Heart left ventricle (tissue), 13 donors: ENCODE results near the gene GPR137.

Source experiments
- POLR2A ChIP-seq, 2 donors: fragments of 450-650 bp; IDR thresholded peaks; one replicate each; pipeline ENCODE4 v1.6.1; 2017; ENCODE audit warnings: antibody characterized with exemption in 2 of 2, mild to moderate bottlenecking in 2 of 2, moderate library complexity in 2 of 2
- TF ChIP-seq, protein P1 (sequence below), 12 donors: fragments of 200-600 bp; sonication (generic) in 4 of 12; IDR thresholded peaks; one replicate each; pipeline versions ENCODE4 v1.5.0 to v1.8.0; 2018 to 2022; ENCODE audit warnings: antibody characterized with exemption in 12 of 12, mild to moderate bottlenecking in 5 of 12
- donor health status: ischemic (EF 13 %, LVEDD 7.1; RV severe dilation, severe dysfunction).
- donor health status: DM: no; HTN: yes; CAD: no.
- donor health status: DM: no; HTN: no; CAD: no.
- donor health status: ischemic (EF 25% LVEDD 6.9; RV normal size, moderate dysfunction).
- donor health status: ischemic (EF 25% LVEDD 5.7; RV mildly dilated, moderate dysfunction).
- donor health status: ischemic (EF 35%, LVEDD 5.7; RV mildly dilated, moderate dysfunction).
- donor health status: nonischemic (EF 11% LVEDD 7.7; RV severe dilation, severe dysfunction).
- donor health status: DM: yes; HTN: yes; CAD: no.
- donor health status: PGD.
- donor health status: ischemic (EF 29% LVEDD 5.4; RV normal size, mild dysfunction).
- donor health status: nonischemic (EF 23%, LVEDD 6.1; RV moderate dilation, normal function).

DNA sequence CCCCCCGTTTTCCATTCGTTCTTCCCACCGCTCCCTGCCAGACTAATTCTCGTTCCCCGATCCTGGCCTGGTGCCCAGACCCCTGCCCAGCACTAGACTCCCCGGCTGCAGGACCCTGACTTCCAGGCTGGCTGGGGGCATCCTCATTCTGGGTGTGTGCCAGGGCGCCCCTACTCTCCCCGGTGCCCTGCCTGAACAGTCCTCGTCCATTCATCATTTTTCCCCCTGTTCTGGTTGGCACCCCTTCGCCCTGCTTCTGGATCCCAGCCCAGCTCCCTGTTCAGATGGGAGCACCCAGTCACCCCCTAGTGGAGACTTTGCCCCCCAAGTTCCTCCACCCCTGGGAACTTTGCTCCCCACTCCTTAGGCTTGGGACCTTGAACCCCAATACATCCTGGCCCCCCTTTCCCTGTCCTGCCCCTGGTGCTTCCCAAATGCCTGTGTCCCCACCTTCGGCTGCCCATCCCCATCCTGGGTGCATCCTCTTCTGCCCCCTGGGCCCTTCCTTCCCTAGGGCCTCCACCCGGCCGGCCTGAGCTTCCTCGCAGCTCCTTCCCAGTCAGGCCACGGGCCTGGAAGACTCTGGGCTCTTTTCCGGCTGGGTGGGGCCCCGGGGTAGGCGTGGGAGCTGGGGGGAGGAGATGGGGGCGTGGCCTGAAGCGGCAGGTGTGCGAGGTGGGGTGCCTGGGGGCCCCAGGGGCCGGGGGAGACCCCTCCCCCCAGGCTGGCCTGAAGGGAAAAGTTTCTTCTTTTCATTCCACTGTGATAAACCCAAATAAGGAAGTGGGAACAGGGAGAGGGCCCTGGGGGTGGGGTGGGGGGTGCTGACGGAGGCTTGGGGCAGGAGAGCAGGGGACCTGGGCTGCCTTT is 33.4 kb upstream of the GPR137 start:
- TF ChIP-seq POLR2A (IDR thresholded peaks at IDR 0.05): no peak
- TF ChIP-seq, protein P1, sequence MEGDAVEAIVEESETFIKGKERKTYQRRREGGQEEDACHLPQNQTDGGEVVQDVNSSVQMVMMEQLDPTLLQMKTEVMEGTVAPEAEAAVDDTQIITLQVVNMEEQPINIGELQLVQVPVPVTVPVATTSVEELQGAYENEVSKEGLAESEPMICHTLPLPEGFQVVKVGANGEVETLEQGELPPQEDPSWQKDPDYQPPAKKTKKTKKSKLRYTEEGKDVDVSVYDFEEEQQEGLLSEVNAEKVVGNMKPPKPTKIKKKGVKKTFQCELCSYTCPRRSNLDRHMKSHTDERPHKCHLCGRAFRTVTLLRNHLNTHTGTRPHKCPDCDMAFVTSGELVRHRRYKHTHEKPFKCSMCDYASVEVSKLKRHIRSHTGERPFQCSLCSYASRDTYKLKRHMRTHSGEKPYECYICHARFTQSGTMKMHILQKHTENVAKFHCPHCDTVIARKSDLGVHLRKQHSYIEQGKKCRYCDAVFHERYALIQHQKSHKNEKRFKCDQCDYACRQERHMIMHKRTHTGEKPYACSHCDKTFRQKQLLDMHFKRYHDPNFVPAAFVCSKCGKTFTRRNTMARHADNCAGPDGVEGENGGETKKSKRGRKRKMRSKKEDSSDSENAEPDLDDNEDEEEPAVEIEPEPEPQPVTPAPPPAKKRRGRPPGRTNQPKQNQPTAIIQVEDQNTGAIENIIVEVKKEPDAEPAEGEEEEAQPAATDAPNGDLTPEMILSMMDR (IDR thresholded peaks at IDR 0.05): peak in 4 of 12 donors; percentile 11 to 31 (median 17)
